Transverse colon (tissue), 4 donors: ENCODE measurements around the gene OR51M1. TPM values are rescaled to one million over a fixed set of nuclear protein-coding genes. Genes with fewer than 3 reads are reported as not detected.

Experiments
- DNase-seq: peaks from one replicate; pipeline ENCODE4 v3.0.0-alpha.2; 2019
- H3K27ac ChIP-seq, 4 donors: fragments of 200-600 bp; sonication (generic); 2 replicates each; pipeline ENCODE4 v1.5.1; 2016 to 2018; ENCODE audit warnings: inconsistent platforms in 4 of 4
- H3K27me3 ChIP-seq: fragments of 200-600 bp; sonication (generic); 2 replicates; pipeline ENCODE4 v1.5.1; 2017; ENCODE audit warnings: inconsistent platforms
- H3K36me3 ChIP-seq, 4 donors: fragments of 200-600 bp; sonication (generic); 2 replicates each; pipeline ENCODE4 v1.5.1; 2017 to 2019; ENCODE audit warnings: inconsistent platforms in 4 of 4
- H3K4me1 ChIP-seq, 4 donors: fragments of 200-600 bp; sonication (generic); 2 replicates each; pipeline ENCODE4 v1.5.1; 2017 to 2020; ENCODE audit warnings: inconsistent platforms in 4 of 4
- H3K4me3 ChIP-seq, 4 donors: fragments of 200-600 bp; sonication (generic); 1 replicate in 1 of 4; 2 replicates in 3 of 4; pipeline versions ENCODE4 v1.5.1 to v1.6.1; 2017 to 2019; ENCODE audit warnings: inconsistent platforms in 4 of 4
- H3K9me3 ChIP-seq, 2 donors: fragments of 200-600 bp; sonication (generic); 2 replicates each; pipeline ENCODE4 v1.5.1; 2017 to 2019; ENCODE audit warnings: inconsistent platforms in 2 of 2
- CTCF ChIP-seq, 5 experiments: fragments of 200-600 bp in 3 of 5; fragments of 450-650 bp in 2 of 5; sonication (generic) in 3 of 5; IDR thresholded peaks; 1 replicate in 2 of 5; 2 replicates in 3 of 5; pipeline ENCODE4 v1.5.1; 2016 to 2017; ENCODE audit warnings: antibody characterized with exemption in 5 of 5, inconsistent platforms in 3 of 5, mild to moderate bottlenecking in 2 of 5, moderate library complexity in 1 of 5
- EP300 ChIP-seq: sonication (generic); formaldehyde crosslinking; IDR thresholded peaks from one replicate; pipeline ENCODE4 v1.6.1; 2017; ENCODE audit warnings: antibody characterized with exemption, low read depth
- POLR2A ChIP-seq: fragments of 450-650 bp; IDR thresholded peaks from one replicate; pipeline ENCODE4 v1.6.1; 2016; ENCODE audit warnings: antibody characterized with exemption, mild to moderate bottlenecking, moderate library complexity
- POLR2AphosphoS5 ChIP-seq, 3 donors: sonication (generic); formaldehyde crosslinking; IDR thresholded peaks; one replicate each; pipeline ENCODE4 v1.6.1; 2016; ENCODE audit warnings: antibody characterized with exemption in 3 of 3
- WGBS, 2 donors: methylation state at CpG; one replicate each; pipeline ENCODE4 v1.1.5; 2018; ENCODE audit warnings: low coverage in 1 of 2; 5-methylcytosine and 5-hydroxymethylcytosine counted together
- in situ Hi-C, 4 donors: fragments of 200-750 bp; cut with MboI; loops; one replicate each; pipeline versions ENCODE4 v1.15.0 to v1.15.1; 2017; ENCODE audit warnings: low sequenced_read_pairs in 3 of 4, low pct_ligation_motif_present in 1 of 4, low pct_unique_long_range_greater_than_20kb in 1 of 4
- intact Hi-C: fragments of 100-400 bp; cut with DNase I; formaldehyde crosslinking; loops from one replicate; pipeline ENCODE4 v1.15.1; 2023; ENCODE audit warnings: low total_unique reads
- total RNA-seq, 4 donors: library from RNA; depleted of rRNA; stranded (reverse); fragments of >200 nt; gene quantifications; one replicate each; pipeline ENCODE4 v1.1.0, GENCODE V29; 2016

OR51M1 gene
- total RNA-seq, 4 donors from 2014 or later: not detected

- Histone ChIP-seq H3K9me3 (no peaks in the 10 kb centered on the region), H3K36me3 (no peaks in the 10 kb centered on the region), H3K4me3 (no peak within 1 kb of the TSS), H3K4me1 (no peaks in the 10 kb centered on the region), H3K27ac (no peak within 1 kb of the TSS), H3K27me3 (no peaks in the 10 kb centered on the region)
- intact Hi-C loops: no loop called here
- TF ChIP-seq POLR2A (no peak), EP300 (no peak), POLR2AphosphoS5 (IDR thresholded peaks at IDR 0.05) (no peak), CTCF (IDR thresholded peaks at IDR 0.05) (no peak)
- in situ Hi-C loops: no loop called here
- 67 to 76% methylated on average over 6 of the region's 6 CpGs for WGBS, 2 donors
- DNase-seq: no peak
Measured at GRCh38 chr11:5343474-5344335, 39.9 kb upstream of the OR51M1 start, which contains the start of gene OR51B5. Gene OR51B5, minus strand, starts transcription at chr11:5343524. Its CDS starts 0 bp downstream, at chr11:5343524.

DNA sequence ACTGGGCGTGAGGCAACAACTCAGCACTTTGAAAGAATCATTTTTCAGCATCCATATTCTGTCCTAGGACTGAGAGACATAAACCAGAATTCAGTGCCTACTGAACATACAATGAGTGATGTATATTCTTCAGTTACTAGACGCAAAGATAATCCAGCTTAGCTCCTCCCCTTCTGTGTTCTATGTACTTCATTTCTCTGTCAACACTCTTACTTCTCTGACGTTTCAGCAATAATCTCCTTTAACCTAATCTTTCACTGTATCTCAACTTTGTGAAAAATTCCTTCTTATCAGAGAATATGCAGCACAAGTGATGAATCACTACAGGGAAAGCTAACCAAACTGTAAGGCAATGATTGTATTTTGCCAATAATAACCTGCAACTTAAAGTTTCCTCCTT, 37.8 kb upstream of the OR51M1 start:
- H3K9me3 ChIP-seq: no peaks in the 10 kb centered on the region
- DNase-seq: no peak
- in situ Hi-C loops: no loop called here
- intact Hi-C loops: no loop called here
- WGBS, 2 donors: 56 to 66% methylated on average over 2 to 3 of the region's 3 CpGs
- no peaks in the 10 kb centered on the region for H3K27me3 ChIP-seq
- H3K27ac ChIP-seq: no peak overlapping the region
- no peaks in the 10 kb centered on the region for H3K36me3 ChIP-seq
- H3K4me1 ChIP-seq: no peaks in the 10 kb centered on the region
- no peak for TF ChIP-seq CTCF (IDR thresholded peaks at IDR 0.05)
- TF ChIP-seq POLR2AphosphoS5 (IDR thresholded peaks at IDR 0.05): no peak
- TF ChIP-seq EP300: no peak
- no peak for TF ChIP-seq POLR2A
- H3K4me3 ChIP-seq: no peak overlapping the region

- in situ Hi-C loops: no loop called here
Measured at GRCh38 chr11:5348551-5349194, 34.9 kb upstream of the OR51M1 start.

More at GRCh38 chr11:5348551-5349194, 34.9 kb upstream of the OR51M1 start:
- Histone ChIP-seq H3K27me3 (no peaks in the 10 kb centered on the region), H3K27ac (no peak overlapping the region), H3K4me3 (no peak overlapping the region), H3K9me3 (no peaks in the 10 kb centered on the region), H3K36me3 (no peaks in the 10 kb centered on the region), H3K4me1 (no peaks in the 10 kb centered on the region)
- intact Hi-C loops: no loop called here
- TF ChIP-seq POLR2AphosphoS5 (IDR thresholded peaks at IDR 0.05): no peak
- TF ChIP-seq CTCF (IDR thresholded peaks at IDR 0.05): no peak
- no peak for TF ChIP-seq EP300
- no peak for TF ChIP-seq POLR2A
- 26 to 31% methylated on average over 2 to 3 of the region's 3 CpGs for WGBS, 2 donors
- DNase-seq: no peak
